CD4-positive, alpha-beta T cell treated with Interleukin-6 for 4 hours (primary cell): ENCODE data around the gene ETV2.
"Not testable (repeated sequence)": the region's sequence is repeated elsewhere in the genome, so short reads cannot be mapped to it uniquely, and the experiment has no call there.

ENCODE experiments used
- DNase-seq: peaks from one replicate; pipeline ENCODE4 v3.0.0-alpha.2; 2020; ENCODE audit warnings: mixed read lengths

The ETV2 gene

GRCh38 chr19:35661995-35662340 is 20.4 kb downstream of the ETV2 start:
- DNase-seq, result no peak

DNA sequence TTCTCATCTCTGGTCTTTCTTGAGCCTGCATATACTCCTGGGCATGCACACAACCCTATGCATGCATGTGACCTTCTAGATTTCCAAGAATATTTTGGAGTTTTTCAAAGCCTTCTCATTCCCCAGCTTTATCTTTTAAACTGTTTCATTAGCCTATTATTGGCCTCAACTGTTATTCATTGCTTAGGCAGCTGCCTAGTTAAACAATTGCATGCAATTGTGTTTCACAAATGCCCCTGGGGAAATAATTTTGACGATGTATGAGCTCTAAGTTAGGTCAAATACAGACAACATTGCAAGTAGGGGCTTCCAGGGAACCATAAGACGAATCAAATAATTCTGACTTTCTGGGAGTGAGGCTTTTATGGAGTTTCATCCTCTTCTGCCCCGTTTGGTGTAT is 22.4 kb downstream of the ETV2 start:
- DNase-seq, result no peak

DNA sequence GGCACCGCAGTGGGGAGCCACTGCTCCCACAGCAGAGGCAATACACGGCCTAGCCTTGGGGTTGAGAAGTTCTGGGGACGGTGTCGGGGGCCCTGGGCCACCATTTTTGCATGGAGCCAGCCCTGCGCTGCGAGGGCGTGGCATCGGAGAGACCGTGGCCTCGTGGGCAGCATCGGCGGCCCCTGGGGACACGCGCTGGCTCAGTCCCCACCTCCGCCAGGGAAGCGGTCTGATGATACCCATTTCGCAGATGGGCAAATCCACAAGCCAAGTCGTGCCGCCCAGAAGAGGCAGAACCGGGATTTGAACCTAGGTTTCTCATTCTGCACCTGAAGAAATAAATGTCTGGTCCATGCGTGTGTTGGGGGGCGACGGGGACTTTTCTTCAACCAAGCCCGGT is 23.6 kb downstream of the ETV2 start:
- DNase-seq, result no peak

DNA sequence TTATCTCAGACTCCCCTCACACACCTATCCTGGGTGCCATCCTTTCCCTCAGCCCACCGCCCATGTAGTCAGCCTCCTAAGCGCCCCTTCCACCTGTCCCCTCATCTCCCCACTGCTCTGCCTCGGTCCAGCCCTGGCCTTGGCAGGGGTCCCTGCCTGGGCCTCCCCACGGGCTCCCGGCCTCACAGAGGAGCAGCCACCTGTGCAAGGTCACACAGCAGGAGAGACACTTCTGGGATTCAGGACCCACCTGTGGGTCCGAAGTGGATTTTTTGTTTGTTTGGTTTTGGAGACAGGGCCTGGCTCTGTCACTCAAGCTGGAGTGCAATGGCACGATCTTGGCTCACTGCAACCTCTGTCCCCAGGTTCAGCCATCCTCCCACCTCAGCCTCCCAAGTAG is 24.1 kb downstream of the ETV2 start:
- DNase-seq, result no peak

DNA sequence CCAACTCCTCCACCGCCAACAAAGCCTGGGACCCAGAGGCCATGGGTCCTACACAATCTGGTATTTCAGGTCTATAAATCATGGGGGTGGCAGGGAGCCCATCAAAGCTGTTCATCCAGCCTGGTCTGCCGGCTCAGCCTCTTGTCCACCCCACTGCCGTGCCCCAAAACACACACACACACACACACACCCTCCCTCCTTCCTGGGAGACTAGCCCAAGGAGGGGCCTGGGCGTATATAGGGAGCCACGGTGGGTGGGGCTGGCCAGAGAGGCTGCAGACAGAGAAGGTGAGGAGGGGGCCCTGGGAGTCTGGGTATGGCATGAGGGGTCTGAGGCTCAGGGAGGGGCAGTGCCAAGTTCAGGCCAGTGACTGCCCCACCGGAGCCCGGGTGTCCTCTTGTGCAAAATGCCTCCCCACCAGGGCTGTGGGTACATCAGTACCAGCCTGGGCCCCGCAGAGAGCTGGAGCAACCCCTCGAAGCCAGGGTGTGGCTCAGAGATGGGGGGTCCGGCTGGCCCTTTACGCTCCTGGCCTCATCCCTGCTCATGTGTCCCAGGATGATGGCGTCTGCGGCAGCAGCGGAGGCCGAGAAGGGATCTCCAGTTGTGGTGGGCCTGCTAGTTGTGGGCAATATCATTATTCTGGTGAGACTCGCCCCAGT is 24.8 kb downstream of the ETV2 start, which contains the start of gene UPK1A:
TSS of gene UPK1A (plus strand) at position 267 of the 663 bp plus-strand sequence. CDS start at position 563, 296 bp downstream.
- DNase-seq, result no peak

GRCh38 chr19:35669566-35669965 is 28.0 kb downstream of the ETV2 start:
- DNase-seq, result no peak

DNA sequence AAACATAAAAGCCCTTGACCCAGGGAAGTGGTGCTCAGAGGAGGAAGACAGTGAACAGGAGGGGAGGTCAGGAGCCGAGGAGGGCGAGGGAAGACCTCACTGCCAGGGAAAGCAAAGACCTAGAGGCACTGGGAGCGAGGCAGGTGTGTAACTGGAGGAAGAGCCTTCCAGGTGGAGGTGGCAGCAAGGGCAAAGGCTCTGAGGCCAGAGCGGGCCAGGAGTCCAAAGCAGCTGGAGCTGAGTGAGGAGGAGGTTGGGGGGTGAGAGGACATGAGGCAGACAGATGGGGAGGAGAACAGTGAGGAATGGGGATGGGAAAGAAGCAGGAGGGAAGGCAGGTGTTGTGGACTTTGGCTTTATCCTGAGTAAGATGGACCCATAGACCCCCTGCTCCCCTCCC is 28.4 kb downstream of the ETV2 start:
- no peak for DNase-seq

GRCh38 chr19:35670686-35671085 is 29.1 kb downstream of the ETV2 start:
- DNase-seq, result no peak

DNA sequence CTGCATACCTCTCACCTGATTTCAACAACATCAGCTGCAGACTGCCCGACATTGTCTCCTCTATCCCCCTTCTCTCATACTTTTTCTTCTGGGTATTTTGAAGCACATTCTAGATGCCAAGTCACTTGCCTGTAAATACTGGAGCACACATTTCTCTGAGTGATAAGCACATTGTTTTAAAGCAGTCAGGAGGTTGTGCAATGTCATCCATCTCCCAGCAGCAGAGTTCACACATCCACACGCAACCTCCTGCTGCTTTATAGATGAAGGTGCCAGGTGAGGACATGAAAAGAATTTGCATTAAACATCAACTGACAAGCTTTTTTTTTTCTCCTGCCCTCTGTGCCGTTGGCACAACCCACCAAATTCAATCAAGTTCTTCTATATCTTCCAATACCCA is 30.3 kb downstream of the ETV2 start:
- DNase-seq, result no peak

- peak; percentile 45 for DNase-seq
These were observed 31.7 kb downstream of the ETV2 start for GRCh38 chr19:35673121-35673804.

DNA sequence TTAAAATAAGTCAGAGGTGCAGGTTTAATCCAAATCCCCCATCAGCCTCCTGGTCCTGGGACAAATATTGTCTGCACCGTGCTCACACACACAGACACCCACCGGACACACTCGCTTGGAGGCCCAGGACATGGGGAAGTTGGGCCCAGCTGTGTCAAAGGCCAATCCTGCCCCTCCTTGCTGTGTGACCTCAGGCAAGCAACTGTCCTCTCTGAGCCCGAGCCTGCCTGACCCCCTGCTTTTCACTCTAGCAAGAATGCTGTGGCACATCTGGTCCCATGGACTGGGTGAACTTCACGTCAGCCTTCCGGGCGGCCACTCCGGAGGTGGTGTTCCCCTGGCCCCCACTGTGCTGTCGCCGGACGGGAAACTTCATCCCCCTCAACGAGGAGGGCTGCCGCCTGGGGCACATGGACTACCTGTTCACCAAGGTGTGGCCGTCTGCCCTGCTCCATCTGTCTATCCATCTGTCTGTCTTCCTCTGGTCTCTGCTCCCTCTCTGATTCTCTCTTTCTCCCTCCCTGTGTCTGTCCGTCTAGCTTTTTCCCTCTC is 34.1 kb downstream of the ETV2 start:
- DNase-seq, result no peak

- DNase-seq, result no peak
These were observed 48.3 kb downstream of the ETV2 start for GRCh38 chr19:35689836-35690235.

GRCh38 chr19:35691106-35691505 is 49.6 kb downstream of the ETV2 start:
- not testable (repeated sequence) for DNase-seq

- DNase-seq, result no peak
These were observed 50.5 kb downstream of the ETV2 start for GRCh38 chr19:35692010-35692409.

GRCh38 chr19:35693422-35693821 is 51.9 kb downstream of the ETV2 start:
- no peak for DNase-seq

DNA sequence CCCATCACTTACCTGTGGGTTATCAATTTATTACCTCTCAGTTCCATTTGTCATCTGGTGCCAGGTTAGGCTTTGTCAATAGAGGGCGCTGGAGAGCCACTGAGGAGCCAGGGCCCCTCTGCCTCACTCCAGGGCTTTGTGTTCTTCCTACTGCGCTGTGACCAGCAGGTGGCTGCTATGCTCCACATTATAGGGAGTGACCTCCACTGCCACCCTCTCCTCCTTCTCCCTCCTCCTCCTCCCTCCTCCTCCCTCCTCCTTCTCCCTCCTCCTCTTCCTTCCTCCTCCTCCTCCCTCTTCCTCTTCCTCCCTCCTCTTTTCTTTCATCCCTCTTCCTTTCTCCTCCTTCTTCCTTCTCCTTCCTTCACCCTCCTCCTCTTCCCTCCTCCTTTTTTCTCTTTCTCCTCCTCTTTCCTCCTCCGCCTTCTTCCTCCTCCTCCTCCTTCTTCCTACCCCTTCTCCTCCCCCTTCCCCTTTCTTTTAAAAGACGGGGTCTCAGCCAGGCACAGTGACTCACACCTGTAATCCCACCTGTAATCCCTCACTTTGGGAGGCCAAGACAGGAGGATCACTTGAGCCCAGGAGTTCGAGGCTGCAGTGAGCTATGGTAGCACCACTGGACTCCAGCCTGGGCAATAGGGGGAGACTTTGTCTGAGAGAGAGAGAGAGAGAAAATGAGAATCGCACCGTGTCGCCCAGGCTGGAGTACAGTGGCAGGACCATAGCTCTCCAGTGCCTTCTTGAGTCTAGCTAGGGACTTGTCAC is 52.5 kb downstream of the ETV2 start:
- DNase-seq, result peak; percentile 92
